Astrocyte (in vitro differentiated cells and primary cell): ENCODE measurements around the gene MYL6B.

ENCODE experiments used
- CTCF ChIP-seq: IDR thresholded peaks from 2 replicates; pipeline ENCODE4 v1.5.1; 2011; ENCODE audit warnings: low read depth, mild to moderate bottlenecking, inconsistent platforms, low read length, moderate library complexity; ENCODE audit not compliant: insufficient read depth
- EZH2 ChIP-seq: IDR thresholded peaks from 2 replicates; pipeline ENCODE4 v1.6.1; 2012; ENCODE audit warnings: mild to moderate bottlenecking, low read length, inconsistent platforms; ENCODE audit not compliant: insufficient read depth

GRCh38 chr12:56188778-56189098 is 36.4 kb downstream of the MYL6B start:
- TF ChIP-seq EZH2 (no peak), CTCF (no peak)
